ENCODE data around the gene PRDX5.

DNA sequence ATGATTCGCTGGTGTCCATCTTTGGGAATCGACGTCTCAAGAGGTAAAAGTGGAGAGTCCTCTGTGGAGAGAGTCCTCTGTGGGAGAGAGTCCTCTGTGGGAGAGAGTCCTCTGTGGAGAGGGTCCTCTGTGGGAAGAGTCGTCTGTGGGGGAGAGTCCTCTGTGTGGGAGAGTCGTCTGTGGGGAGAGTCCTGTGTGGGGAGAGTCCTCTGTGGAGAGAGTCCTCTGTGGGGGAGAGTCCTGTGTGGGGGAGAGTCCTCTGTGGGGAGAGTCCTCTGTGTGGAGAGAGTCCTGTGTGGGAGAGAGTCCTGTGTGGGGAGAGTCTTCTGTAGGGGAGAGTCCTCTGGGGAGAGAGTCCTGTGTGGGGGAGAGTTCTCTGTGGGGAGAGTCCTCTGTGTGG, 3.1 kb downstream of the PRDX5 start:
- TF ChIP-seq EZH2 (IDR thresholded peaks at IDR 0.05; ENCODE audit: insufficient read depth, poor library complexity, severe bottlenecking): no peak
- TF ChIP-seq EZH2phosphoT487 (IDR thresholded peaks at IDR 0.05; ENCODE audit: insufficient read depth, low read depth): no peak

All from GM23248 (cell line).